NCI-H146 treated with DMSO at 0.1 percent for 48 hours (cell line): ENCODE results near the gene MMP3.
"Not testable (repeated sequence)": the region's sequence is repeated elsewhere in the genome, so short reads cannot be mapped to it uniquely, and the experiment has no call there.

ENCODE experiments used
- DNase-seq: peaks from one replicate; lab custom pipeline; 2025; ENCODE audit not compliant: unreplicated experiment; lab: John Stamatoyannopoulos, UW

MMP3 gene

GRCh38 chr11:102843489-102843888 is at the start of gene MMP3:
Gene MMP3, minus strand, starts transcription at chr11:102843609. Its CDS starts 63 bp downstream, at chr11:102843546.
- DNase-seq, result no peak

GRCh38 chr11:102891736-102892135 is 48.3 kb upstream of the MMP3 start:
- DNase-seq, result no peak

- DNase-seq, result no peak
These were observed 43.6 kb upstream of the MMP3 start for GRCh38 chr11:102886999-102887398.

GRCh38 chr11:102883141-102883540 is 39.7 kb upstream of the MMP3 start:
- DNase-seq, result no peak

- no peak for DNase-seq
These were observed 39.1 kb upstream of the MMP3 start for GRCh38 chr11:102882389-102883024.

- no peak for DNase-seq
These were observed 36.4 kb upstream of the MMP3 start for GRCh38 chr11:102879801-102880200.

- DNase-seq, result no peak
These were observed 35.2 kb upstream of the MMP3 start for GRCh38 chr11:102878595-102878994.

GRCh38 chr11:102874852-102875251 is 31.4 kb upstream of the MMP3 start, which contains the start of gene MMP12:
Gene MMP12, minus strand, starts transcription at chr11:102874982. Its CDS starts 45 bp downstream, at chr11:102874937.
- DNase-seq, result no peak

- not testable (repeated sequence) for DNase-seq
These were observed 26.1 kb upstream of the MMP3 start for GRCh38 chr11:102869354-102869964.

GRCh38 chr11:102868339-102868738 is 24.9 kb upstream of the MMP3 start:
- no peak for DNase-seq

- no peak for DNase-seq
These were observed 21.3 kb upstream of the MMP3 start for GRCh38 chr11:102864724-102865123.

GRCh38 chr11:102853956-102854355 is 10.5 kb upstream of the MMP3 start:
- DNase-seq, result no peak

- no peak for DNase-seq
These were observed 9.6 kb upstream of the MMP3 start for GRCh38 chr11:102853055-102853454.

GRCh38 chr11:102850973-102851745 is 7.8 kb upstream of the MMP3 start:
- no peak for DNase-seq

- no peak for DNase-seq
These were observed 5.9 kb upstream of the MMP3 start for GRCh38 chr11:102849311-102849710.

GRCh38 chr11:102846292-102846691 is 2.9 kb upstream of the MMP3 start:
- no peak for DNase-seq

GRCh38 chr11:102842930-102843329 is 479 bp downstream of the MMP3 start:
- DNase-seq, result no peak

- DNase-seq, result no peak
These were observed 3.4 kb downstream of the MMP3 start for GRCh38 chr11:102840018-102840417.

GRCh38 chr11:102837646-102838045 is 5.8 kb downstream of the MMP3 start:
- no peak for DNase-seq

- no peak for DNase-seq
These were observed 6.3 kb downstream of the MMP3 start for GRCh38 chr11:102837156-102837555.

- DNase-seq, result no peak
These were observed 7.0 kb downstream of the MMP3 start for GRCh38 chr11:102836290-102836875.

- no peak for DNase-seq
These were observed 9.7 kb downstream of the MMP3 start for GRCh38 chr11:102833731-102834130.
